GM19463 (cell line): ENCODE results near the gene RNF152.

Experiments
- ATAC-seq: cut with Tn5 transposase; IDR thresholded peaks from one replicate; pipeline ENCODE4 v1.9.1; 2021; ENCODE audit warnings: mild to moderate bottlenecking, moderate library complexity; ENCODE audit not compliant: unreplicated experiment

Gene RNF152

GRCh38 chr18:61892683-61893308 lies at the start of gene RNF152:
RNF152 (minus strand) TSS chr18:61893007; CDS start chr18:61816463, 76,544 bp downstream.
- ATAC-seq = no peak

- no peak for ATAC-seq
Measured at GRCh38 chr18:61941948-61942471, 49.2 kb upstream of the RNF152 start.

- ATAC-seq = peak; percentile 83
Measured at GRCh38 chr18:61939046-61939674, 46.4 kb upstream of the RNF152 start.

GRCh38 chr18:61935362-61935761 lies 42.6 kb upstream of the RNF152 start:
- ATAC-seq = no peak

- ATAC-seq = no peak
Measured at GRCh38 chr18:61931654-61932379, 39.0 kb upstream of the RNF152 start.

- no peak for ATAC-seq
Measured at GRCh38 chr18:61929881-61930640, 37.3 kb upstream of the RNF152 start.

- ATAC-seq = no peak
Measured at GRCh38 chr18:61926532-61926931, 33.7 kb upstream of the RNF152 start.

GRCh38 chr18:61924550-61924949 lies 31.7 kb upstream of the RNF152 start:
- ATAC-seq = no peak

- no peak for ATAC-seq
Measured at GRCh38 chr18:61922435-61922834, 29.6 kb upstream of the RNF152 start.

GRCh38 chr18:61921621-61922235 lies 28.9 kb upstream of the RNF152 start:
- ATAC-seq = no peak

- no peak for ATAC-seq
Measured at GRCh38 chr18:61917818-61918217, 25.0 kb upstream of the RNF152 start.

- ATAC-seq = no peak
Measured at GRCh38 chr18:61912476-61912875, 19.7 kb upstream of the RNF152 start.

GRCh38 chr18:61910101-61910500 lies 17.3 kb upstream of the RNF152 start:
- ATAC-seq = no peak

- no peak for ATAC-seq
Measured at GRCh38 chr18:61908661-61909060, 15.9 kb upstream of the RNF152 start.

GRCh38 chr18:61901323-61901986 lies 8.6 kb upstream of the RNF152 start:
- ATAC-seq = peak; percentile 98

- ATAC-seq = no peak
Measured at GRCh38 chr18:61900504-61901281, 7.9 kb upstream of the RNF152 start.

- ATAC-seq = no peak
Measured at GRCh38 chr18:61898640-61899101, 5.9 kb upstream of the RNF152 start.

GRCh38 chr18:61896757-61897156 lies 4.0 kb upstream of the RNF152 start:
- no peak for ATAC-seq

GRCh38 chr18:61896118-61896517 lies 3.3 kb upstream of the RNF152 start:
- no peak for ATAC-seq
